PFSK-1 (cell line): ENCODE measurements around the gene CREB3L2.

Experiments used
- FOXP2 ChIP-seq: optimal IDR thresholded peaks from 2 replicates; pipeline ENCODE3; 2011; ENCODE audit warnings: borderline replicate concordance, control low read depth, inconsistent platforms; ENCODE audit not compliant: insufficient read depth; ENCODE audit errors: extremely low read length, extremely low read depth
- POLR2AphosphoS5 ChIP-seq: IDR thresholded peaks from 2 replicates; pipeline ENCODE4 v1.6.1; 2012; ENCODE audit warnings: low read depth, mild to moderate bottlenecking, control low read depth, low read length, moderate library complexity
- SIN3A ChIP-seq: IDR thresholded peaks from 2 replicates; pipeline ENCODE4 v1.6.1; 2012; ENCODE audit warnings: mild to moderate bottlenecking, low read length, moderate library complexity, borderline replicate concordance; ENCODE audit not compliant: insufficient read depth
- TAF1 ChIP-seq: IDR thresholded peaks from 2 replicates; pipeline ENCODE4 v1.6.1; 2012; ENCODE audit warnings: low read length, control low read depth, borderline replicate concordance; ENCODE audit not compliant: insufficient read depth
- TF ChIP-seq, protein P1 (sequence below), 2 experiments: IDR thresholded peaks; 2 replicates each; pipeline versions ENCODE4 v1.6.1 to v1.8.0; 2011 to 2012; ENCODE audit warnings: low read depth in 2 of 2, low read length in 2 of 2, control low read depth in 1 of 2, inconsistent platforms in 1 of 2, mild to moderate bottlenecking in 1 of 2, moderate library complexity in 1 of 2; ENCODE audit not compliant: insufficient read depth in 1 of 2

The CREB3L2 gene

GRCh38 chr7:137871170-137871915 is 130.5 kb downstream of the CREB3L2 start:
- TF ChIP-seq SIN3A = no peak
- TF ChIP-seq, protein P1, sequence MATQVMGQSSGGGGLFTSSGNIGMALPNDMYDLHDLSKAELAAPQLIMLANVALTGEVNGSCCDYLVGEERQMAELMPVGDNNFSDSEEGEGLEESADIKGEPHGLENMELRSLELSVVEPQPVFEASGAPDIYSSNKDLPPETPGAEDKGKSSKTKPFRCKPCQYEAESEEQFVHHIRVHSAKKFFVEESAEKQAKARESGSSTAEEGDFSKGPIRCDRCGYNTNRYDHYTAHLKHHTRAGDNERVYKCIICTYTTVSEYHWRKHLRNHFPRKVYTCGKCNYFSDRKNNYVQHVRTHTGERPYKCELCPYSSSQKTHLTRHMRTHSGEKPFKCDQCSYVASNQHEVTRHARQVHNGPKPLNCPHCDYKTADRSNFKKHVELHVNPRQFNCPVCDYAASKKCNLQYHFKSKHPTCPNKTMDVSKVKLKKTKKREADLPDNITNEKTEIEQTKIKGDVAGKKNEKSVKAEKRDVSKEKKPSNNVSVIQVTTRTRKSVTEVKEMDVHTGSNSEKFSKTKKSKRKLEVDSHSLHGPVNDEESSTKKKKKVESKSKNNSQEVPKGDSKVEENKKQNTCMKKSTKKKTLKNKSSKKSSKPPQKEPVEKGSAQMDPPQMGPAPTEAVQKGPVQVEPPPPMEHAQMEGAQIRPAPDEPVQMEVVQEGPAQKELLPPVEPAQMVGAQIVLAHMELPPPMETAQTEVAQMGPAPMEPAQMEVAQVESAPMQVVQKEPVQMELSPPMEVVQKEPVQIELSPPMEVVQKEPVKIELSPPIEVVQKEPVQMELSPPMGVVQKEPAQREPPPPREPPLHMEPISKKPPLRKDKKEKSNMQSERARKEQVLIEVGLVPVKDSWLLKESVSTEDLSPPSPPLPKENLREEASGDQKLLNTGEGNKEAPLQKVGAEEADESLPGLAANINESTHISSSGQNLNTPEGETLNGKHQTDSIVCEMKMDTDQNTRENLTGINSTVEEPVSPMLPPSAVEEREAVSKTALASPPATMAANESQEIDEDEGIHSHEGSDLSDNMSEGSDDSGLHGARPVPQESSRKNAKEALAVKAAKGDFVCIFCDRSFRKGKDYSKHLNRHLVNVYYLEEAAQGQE (IDR thresholded peaks at IDR 0.05; ENCODE audit: insufficient read depth in 1 of 2, low read depth in 2 of 2, low read length in 2 of 2) = no peak
- no peak for TF ChIP-seq FOXP2
- no peak for TF ChIP-seq TAF1
- no peak for TF ChIP-seq POLR2AphosphoS5

- TF ChIP-seq FOXP2 (no peak), TAF1 (no peak), POLR2AphosphoS5 (no peak), SIN3A (no peak)
- TF ChIP-seq, protein P1 (IDR thresholded peaks at IDR 0.05; ENCODE audit: insufficient read depth in 1 of 2, low read depth in 2 of 2, low read length in 2 of 2) = no peak
These were observed 131.2 kb downstream of the CREB3L2 start for GRCh38 chr7:137870684-137871083.

DNA sequence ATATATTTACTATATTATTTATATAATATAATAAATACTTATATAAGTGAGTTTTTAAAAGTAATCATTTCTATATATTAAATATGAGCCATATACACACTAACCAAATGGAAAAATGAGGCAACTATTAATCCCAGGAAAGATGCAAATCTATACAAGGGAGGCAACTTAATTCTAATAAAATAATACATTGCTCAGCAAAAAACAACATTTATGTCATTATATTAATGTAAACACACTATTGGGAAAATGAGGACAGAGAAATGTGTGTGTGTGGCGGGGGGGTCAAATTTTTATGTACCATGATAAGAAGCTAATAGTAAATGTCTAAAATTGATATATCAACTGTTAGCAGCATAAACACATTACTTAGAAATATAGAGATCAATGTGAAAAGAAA is 131.8 kb downstream of the CREB3L2 start:
- TF ChIP-seq SIN3A (no peak), FOXP2 (no peak), POLR2AphosphoS5 (no peak), TAF1 (no peak)
- TF ChIP-seq, protein P1 (IDR thresholded peaks at IDR 0.05; ENCODE audit: insufficient read depth in 1 of 2, low read depth in 2 of 2, low read length in 2 of 2) = no peak

DNA sequence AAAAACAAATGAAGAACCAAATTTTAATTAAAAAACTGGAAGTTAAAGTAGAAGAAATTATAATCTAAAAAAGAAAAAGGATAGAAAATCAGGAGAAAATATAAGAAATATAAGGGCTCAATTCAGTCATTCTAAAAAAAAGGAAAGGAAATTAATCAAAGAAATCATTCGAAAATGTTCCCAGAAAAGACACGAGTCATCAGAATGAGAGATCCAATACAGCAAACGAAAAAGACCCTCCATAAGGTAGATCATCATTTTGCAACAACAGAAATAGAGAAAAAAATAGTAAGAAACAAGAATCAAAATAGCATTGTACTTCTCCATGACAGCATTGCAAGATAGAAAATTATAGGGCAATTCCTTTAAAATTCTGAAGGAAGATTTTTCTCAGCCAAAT is 132.6 kb downstream of the CREB3L2 start:
- TF ChIP-seq TAF1 = no peak
- TF ChIP-seq POLR2AphosphoS5 = no peak
- no peak for TF ChIP-seq SIN3A
- no peak for TF ChIP-seq FOXP2
- TF ChIP-seq, protein P1 (IDR thresholded peaks at IDR 0.05; ENCODE audit: insufficient read depth in 1 of 2, low read depth in 2 of 2, low read length in 2 of 2) = no peak
